CD4-positive, alpha-beta T cell (primary cell): ENCODE measurements around the gene SPDL1. TPM values are rescaled to one million over a fixed set of nuclear protein-coding genes. Genes with fewer than 3 reads are reported as not detected.

Experiments
- ATAC-seq: fragments of 200-7000 bp; cut with Tn5 transposase; one replicate; pipeline ENCODE4 v1.10.0; 2022; ENCODE audit warnings: mild to moderate bottlenecking; ENCODE audit not compliant: poor library complexity
- CTCF ChIA-PET: fragments of 350-600 bp; sonication (Branson Sonifier 250); formaldehyde crosslinking; loops from one replicate; lab custom pipeline; 2021; ENCODE audit warnings: antibody characterized with exemption, inconsistent platforms; lab: Charles Lee
- POLR2A ChIA-PET: fragments of 350-600 bp; sonication (Branson Sonifier 250); formaldehyde crosslinking; loops from one replicate; lab custom pipeline; 2021; ENCODE audit warnings: antibody characterized with exemption, inconsistent platforms; lab: Charles Lee
- DNase-seq, 14 experiments: peaks; one replicate each; pipeline ENCODE4 v3.0.0-alpha.2; 2013 to 2020; ENCODE audit warnings: mixed read lengths in 2 of 14
- H3K27ac ChIP-seq, 2 donors: one replicate each; pipeline versions ENCODE4 v1.5.1 to v1.7.0; 2013; ENCODE audit warnings: low read length in 2 of 2, low read depth in 1 of 2, mild to moderate bottlenecking in 1 of 2
- H3K27me3 ChIP-seq, 2 experiments: 1 replicate in 1 of 2; 2 replicates in 1 of 2; pipeline versions ENCODE4 v1.6.1 to v1.7.0; 2013; ENCODE audit warnings: low read length in 2 of 2, control low read depth in 1 of 2, mild to moderate bottlenecking in 1 of 2, moderate library complexity in 1 of 2; ENCODE audit not compliant: insufficient read depth in 2 of 2, control insufficient read depth in 1 of 2
- H3K36me3 ChIP-seq: one replicate; pipeline ENCODE4 v1.6.1; 2013; ENCODE audit warnings: low read length, control low read depth; ENCODE audit not compliant: insufficient read depth
- H3K4me1 ChIP-seq: one replicate; pipeline ENCODE4 v1.6.1; 2013; ENCODE audit warnings: low read length, control low read depth; ENCODE audit not compliant: insufficient read depth
- H3K4me3 ChIP-seq: one replicate; pipeline ENCODE4 v1.5.1; 2013; ENCODE audit warnings: mild to moderate bottlenecking, low read length, moderate library complexity
- H3K9me3 ChIP-seq, 2 experiments: 1 replicate in 1 of 2; 2 replicates in 1 of 2; pipeline versions ENCODE4 v1.6.1 to v1.7.0; 2013; ENCODE audit warnings: low read length in 2 of 2, mild to moderate bottlenecking in 2 of 2, control low read depth in 1 of 2, moderate library complexity in 1 of 2; ENCODE audit not compliant: control insufficient read depth in 1 of 2, insufficient read depth in 1 of 2
- H3K27ac Mint-ChIP-seq: one replicate; pipeline ENCODE4 v1.8.0; 2020; ENCODE audit warnings: mixed read lengths
- H3K27me3 Mint-ChIP-seq: one replicate; pipeline ENCODE4 v1.8.0; 2021; ENCODE audit warnings: mixed read lengths
- H3K36me3 Mint-ChIP-seq: one replicate; pipeline ENCODE4 v1.8.0; 2021; ENCODE audit warnings: low read depth, mixed read lengths
- H3K4me1 Mint-ChIP-seq: one replicate; pipeline ENCODE4 v1.8.0; 2021; ENCODE audit warnings: low read depth, mixed read lengths
- H3K4me3 Mint-ChIP-seq: one replicate; pipeline ENCODE4 v1.8.0; 2020; ENCODE audit warnings: mild to moderate bottlenecking, mixed read lengths
- H3K9me3 Mint-ChIP-seq: one replicate; pipeline ENCODE4 v1.8.0; 2020; ENCODE audit warnings: mixed read lengths
- CTCF ChIP-seq: fragments of 200-600 bp; IDR thresholded peaks from one replicate; pipeline ENCODE4 v1.8.0; 2022; ENCODE audit warnings: antibody characterized with exemption, mild to moderate bottlenecking
- intact Hi-C, 2 experiments: fragments of 100-400 bp; cut with DNase I in 1 of 2; cut with micrococcal nuclease in 1 of 2; formaldehyde crosslinking; loops; one replicate each; pipeline versions ENCODE4 v1.15.1 to v1.9.0; 2023 to 2025; cut with DNase I, micrococcal nuclease
- total RNA-seq, 174 experiments: library from RNA in 2 of 174; stranded (reverse) in 2 of 174; gene quantifications; one replicate each; pipeline ENCODE4 v1.2.3 and lab custom pipeline; 2021 to 2026

SPDL1 gene
- total RNA-seq, 2 experiments from 2014 or later = 4.3 to 5.6 TPM

- Histone ChIP-seq H3K9me3 (no peaks in the 10 kb centered on the region), H3K4me3 (no peak overlapping the region), H3K27ac (no peak overlapping the region), H3K36me3 (no peaks in the 10 kb centered on the region), H3K27me3 (no peaks in the 10 kb centered on the region), H3K4me1 (no peaks in the 10 kb centered on the region)
- ATAC-seq = no peak
- Mint-ChIP-seq H3K27ac (no peak overlapping the region), H3K27me3 (no peaks in the 10 kb centered on the region), H3K9me3 (no peaks in the 10 kb centered on the region), H3K4me1 (no peaks in the 10 kb centered on the region), H3K36me3 (no peaks in the 10 kb centered on the region), H3K4me3 (no peak overlapping the region)
- intact Hi-C loops = no loop called here
- DNase-seq = no peak
- ChIA-PET POLR2A (no interaction called here), CTCF (no interaction called here)
- TF ChIP-seq CTCF = no peak
Observed at GRCh38 chr5:169628892-169629291, 45.3 kb downstream of the SPDL1 start.

- intact Hi-C loops = no loop called here
- POLR2A ChIA-PET = no interaction called here
- Histone ChIP-seq H3K9me3 (no peaks in the 10 kb centered on the region), H3K4me3 (no peak overlapping the region), H3K27ac (no peak overlapping the region), H3K36me3 (no peaks in the 10 kb centered on the region), H3K27me3 (no peaks in the 10 kb centered on the region), H3K4me1 (no peaks in the 10 kb centered on the region)
- no peaks in the 10 kb centered on the region for H3K4me1 Mint-ChIP-seq
- CTCF ChIA-PET = no interaction called here
- DNase-seq (no peak), ATAC-seq (no peak)
- H3K27ac Mint-ChIP-seq = no peak overlapping the region
- no peaks in the 10 kb centered on the region for H3K36me3 Mint-ChIP-seq
- TF ChIP-seq CTCF = no peak
- H3K9me3 Mint-ChIP-seq = peaks cover 3% of the 10 kb centered on the region
- H3K27me3 Mint-ChIP-seq = no peaks in the 10 kb centered on the region
- no peak overlapping the region for H3K4me3 Mint-ChIP-seq
Observed at GRCh38 chr5:169629847-169630548, 46.4 kb downstream of the SPDL1 start.

DNA sequence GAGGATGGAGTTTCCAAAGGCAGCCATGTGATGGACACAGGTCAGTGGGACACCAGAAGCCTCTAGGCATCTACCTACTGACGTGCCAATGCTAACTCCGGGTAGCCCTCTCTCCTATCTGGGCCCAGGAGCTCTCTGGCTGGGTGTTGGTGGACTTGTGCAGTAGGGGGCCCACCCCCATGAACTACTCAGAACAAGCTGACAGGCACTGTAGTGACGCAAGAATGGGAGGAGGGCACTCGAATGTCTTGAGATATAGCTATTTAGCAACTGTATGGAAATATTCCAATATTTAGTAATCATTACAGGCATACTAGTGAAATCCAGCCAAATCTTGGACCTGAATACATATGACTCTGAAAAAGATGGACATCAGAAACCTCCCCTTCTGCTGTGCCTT lies 47.8 kb downstream of the SPDL1 start:
- H3K36me3 Mint-ChIP-seq = no peaks in the 10 kb centered on the region
- peaks cover 3% of the 10 kb centered on the region for H3K9me3 Mint-ChIP-seq
- no peak for TF ChIP-seq CTCF
- H3K4me3 Mint-ChIP-seq = no peak overlapping the region
- Histone ChIP-seq H3K9me3 (no peaks in the 10 kb centered on the region), H3K27ac (no peak overlapping the region), H3K4me3 (no peak overlapping the region), H3K36me3 (no peaks in the 10 kb centered on the region), H3K4me1 (peaks cover 2% of the 10 kb centered on the region), H3K27me3 (no peaks in the 10 kb centered on the region)
- peaks cover 7% of the 10 kb centered on the region for H3K4me1 Mint-ChIP-seq
- ATAC-seq (no peak), DNase-seq (no peak)
- ChIA-PET CTCF (no interaction called here), POLR2A (no interaction called here)
- H3K27ac Mint-ChIP-seq = no peak overlapping the region
- intact Hi-C loops = no loop called here
- no peaks in the 10 kb centered on the region for H3K27me3 Mint-ChIP-seq
